HEK293 (cell line): ENCODE data around the gene DACT1.

Experiments used
- CTCF ChIP-seq: fragments of 450-650 bp; formaldehyde crosslinking; IDR thresholded peaks from 2 replicates; pipeline ENCODE4 v1.5.1; 2016; ENCODE audit warnings: missing biosample characterization, missing genetic modification characterization
- ZNF157 ChIP-seq: fragments of 450-650 bp; formaldehyde crosslinking; IDR thresholded peaks from 2 replicates; pipeline ENCODE4 v1.5.1; 2016; ENCODE audit warnings: missing biosample characterization, missing genetic modification characterization
- ZNF274 ChIP-seq, 2 experiments: fragments of 200-500 bp in 1 of 2; fragments of 450-650 bp in 1 of 2; sonication (Bioruptor generic) in 1 of 2; formaldehyde crosslinking in 1 of 2; IDR thresholded peaks; 2 replicates each; pipeline versions ENCODE4 v1.5.1 to v1.6.1; 2014 to 2016; ENCODE audit warnings: borderline replicate concordance in 1 of 2, inconsistent platforms in 1 of 2, low read length in 1 of 2, missing biosample characterization in 1 of 2, missing genetic modification characterization in 1 of 2

GRCh38 chr14:58605465-58605864 is 32.3 kb upstream of the DACT1 start:
- TF ChIP-seq ZNF274 (IDR thresholded peaks at IDR 0.05; ENCODE audit: low read length) (no peak), ZNF274 (tag by site-specific recombination; IDR thresholded peaks at IDR 0.05; ENCODE audit: borderline replicate concordance) (no peak), CTCF (tag by site-specific recombination) (no peak), ZNF157 (tag by site-specific recombination) (no peak)
